ENCODE data around the gene RAB3IL1.

RAB3IL1 gene

GRCh38 chr11:61871158-61871597, 46.2 kb downstream of the RAB3IL1 start:
- FAIRE-seq (peak; percentile 72), DNase-seq (ENCODE audit: insufficient read length, low spot score) (peak; percentile 91)
- TF ChIP-seq POU2F2 (IDR thresholded peaks at IDR 0.05; ENCODE audit: low read depth, low read length) (no peak), POLR2A (IDR thresholded peaks at IDR 0.05; ENCODE audit: low read depth, low read length) (no peak), TAF1 (IDR thresholded peaks at IDR 0.05; ENCODE audit: low read depth, low read length) (no peak), POLR2AphosphoS5 (IDR thresholded peaks at IDR 0.05; ENCODE audit: low read depth, low read length) (no peak), PAX5 (IDR thresholded peaks at IDR 0.05; ENCODE audit: insufficient read depth, low read length, severe bottlenecking) (no peak), SPI1 (IDR thresholded peaks at IDR 0.05; ENCODE audit: low read depth, low read length) (no peak)

DNA sequence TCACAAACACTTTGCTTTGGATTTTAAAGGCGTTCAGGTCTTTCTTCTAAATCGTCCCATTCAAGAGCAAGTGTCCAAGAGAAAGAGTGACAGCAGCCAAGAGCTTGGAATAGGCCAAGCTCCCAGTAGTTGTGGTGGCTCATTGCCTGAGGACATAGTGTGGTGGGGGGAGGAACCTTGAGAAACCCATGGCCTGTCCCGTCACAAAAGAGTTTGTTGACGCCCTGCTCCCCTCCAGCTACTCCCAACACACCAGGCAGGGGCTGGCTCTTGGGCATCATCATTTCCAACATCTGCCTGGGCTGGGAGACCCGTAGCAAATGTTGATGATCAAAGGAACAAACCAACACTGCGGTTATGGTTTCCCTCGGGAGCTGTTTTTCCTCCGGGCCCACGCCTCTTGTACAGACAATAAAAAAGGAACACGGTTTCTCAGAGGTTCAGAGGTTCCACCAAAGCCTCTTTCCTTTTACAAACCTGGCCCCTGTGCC, 46.8 kb downstream of the RAB3IL1 start:
- no peak for DNase-seq (ENCODE audit: insufficient read length, low spot score)
- TF ChIP-seq TAF1 (IDR thresholded peaks at IDR 0.05; ENCODE audit: low read depth, low read length) (no peak), PAX5 (IDR thresholded peaks at IDR 0.05; ENCODE audit: insufficient read depth, low read length, severe bottlenecking) (no peak), POLR2A (IDR thresholded peaks at IDR 0.05; ENCODE audit: low read depth, low read length) (no peak), POLR2AphosphoS5 (IDR thresholded peaks at IDR 0.05; ENCODE audit: low read depth, low read length) (no peak), POU2F2 (IDR thresholded peaks at IDR 0.05; ENCODE audit: low read depth, low read length) (no peak), SPI1 (IDR thresholded peaks at IDR 0.05; ENCODE audit: low read depth, low read length) (no peak)
- FAIRE-seq = no peak

- no peak for FAIRE-seq
- TF ChIP-seq PAX5 (IDR thresholded peaks at IDR 0.05; ENCODE audit: insufficient read depth, low read length, severe bottlenecking) (no peak), POLR2AphosphoS5 (IDR thresholded peaks at IDR 0.05; ENCODE audit: low read depth, low read length) (no peak), TAF1 (IDR thresholded peaks at IDR 0.05; ENCODE audit: low read depth, low read length) (no peak), POU2F2 (IDR thresholded peaks at IDR 0.05; ENCODE audit: low read depth, low read length) (no peak), POLR2A (IDR thresholded peaks at IDR 0.05; ENCODE audit: low read depth, low read length) (no peak), SPI1 (IDR thresholded peaks at IDR 0.05; ENCODE audit: low read depth, low read length) (no peak)
- DNase-seq (ENCODE audit: insufficient read length, low spot score) = no peak
Observed at GRCh38 chr11:61869708-61870451, 47.5 kb downstream of the RAB3IL1 start.

DNA sequence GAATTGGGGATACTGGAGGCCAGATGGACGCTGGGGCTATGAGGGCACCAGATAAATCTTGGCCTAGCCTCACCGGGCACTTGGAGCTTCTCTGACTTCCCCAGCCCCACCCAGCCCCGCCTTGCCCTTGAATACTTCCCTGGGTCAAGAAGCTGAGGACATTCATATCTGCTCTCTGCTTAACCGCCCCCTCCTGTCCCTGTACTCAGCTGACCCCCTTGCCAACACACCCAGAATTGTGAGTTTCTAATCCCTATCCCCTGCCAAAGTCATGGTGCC, 48.0 kb downstream of the RAB3IL1 start:
- DNase-seq (ENCODE audit: insufficient read length, low spot score) = no peak
- FAIRE-seq = no peak
- TF ChIP-seq POLR2A (IDR thresholded peaks at IDR 0.05; ENCODE audit: low read depth, low read length) (no peak), POU2F2 (IDR thresholded peaks at IDR 0.05; ENCODE audit: low read depth, low read length) (no peak), SPI1 (IDR thresholded peaks at IDR 0.05; ENCODE audit: low read depth, low read length) (no peak), PAX5 (IDR thresholded peaks at IDR 0.05; ENCODE audit: insufficient read depth, low read length, severe bottlenecking) (no peak), TAF1 (IDR thresholded peaks at IDR 0.05; ENCODE audit: low read depth, low read length) (no peak), POLR2AphosphoS5 (IDR thresholded peaks at IDR 0.05; ENCODE audit: low read depth, low read length) (no peak)

GRCh38 chr11:61868571-61869428, 48.6 kb downstream of the RAB3IL1 start:
- TF ChIP-seq TAF1 (IDR thresholded peaks at IDR 0.05; ENCODE audit: low read depth, low read length) = no peak
- no peak for TF ChIP-seq POLR2AphosphoS5 (IDR thresholded peaks at IDR 0.05; ENCODE audit: low read depth, low read length)
- no peak for TF ChIP-seq POU2F2 (IDR thresholded peaks at IDR 0.05; ENCODE audit: low read depth, low read length)
- TF ChIP-seq POLR2A (IDR thresholded peaks at IDR 0.05; ENCODE audit: low read depth, low read length) = no peak
- no peak for TF ChIP-seq SPI1 (IDR thresholded peaks at IDR 0.05; ENCODE audit: low read depth, low read length)
- no peak for TF ChIP-seq PAX5 (IDR thresholded peaks at IDR 0.05; ENCODE audit: insufficient read depth, low read length, severe bottlenecking)
- FAIRE-seq (no peak), DNase-seq (ENCODE audit: insufficient read length, low spot score) (no peak)

DNA sequence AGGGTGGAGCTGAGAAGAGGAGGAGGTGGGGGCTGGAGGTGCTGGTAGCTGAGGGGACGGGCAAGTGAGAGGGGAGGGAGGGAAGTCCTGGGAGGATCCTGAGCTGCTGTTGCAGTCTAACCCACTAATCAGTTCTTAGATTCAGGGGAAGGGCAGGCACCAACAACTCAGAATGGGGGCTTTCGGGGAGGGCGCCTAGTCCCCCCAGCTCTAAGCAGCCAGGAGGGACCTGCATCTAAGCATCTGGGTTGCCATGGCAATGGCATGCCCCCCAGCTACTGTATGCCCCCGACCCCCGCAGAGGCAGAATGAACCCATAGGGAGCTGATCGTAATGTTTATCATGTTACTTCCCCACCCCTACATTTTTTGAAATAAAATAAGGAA, 50.4 kb downstream of the RAB3IL1 start:
- TF ChIP-seq POU2F2 (IDR thresholded peaks at IDR 0.05; ENCODE audit: low read depth, low read length) (no peak), POLR2AphosphoS5 (IDR thresholded peaks at IDR 0.05; ENCODE audit: low read depth, low read length) (no peak), TAF1 (IDR thresholded peaks at IDR 0.05; ENCODE audit: low read depth, low read length) (no peak), POLR2A (IDR thresholded peaks at IDR 0.05; ENCODE audit: low read depth, low read length) (no peak), SPI1 (IDR thresholded peaks at IDR 0.05; ENCODE audit: low read depth, low read length) (no peak), PAX5 (IDR thresholded peaks at IDR 0.05; ENCODE audit: insufficient read depth, low read length, severe bottlenecking) (no peak)
- no peak for FAIRE-seq
- no peak for DNase-seq (ENCODE audit: insufficient read length, low spot score)

GRCh38 chr11:61866231-61866957, 51.0 kb downstream of the RAB3IL1 start:
- TF ChIP-seq TAF1 (IDR thresholded peaks at IDR 0.05; ENCODE audit: low read depth, low read length) (no peak), POLR2A (IDR thresholded peaks at IDR 0.05; ENCODE audit: low read depth, low read length) (no peak), POLR2AphosphoS5 (IDR thresholded peaks at IDR 0.05; ENCODE audit: low read depth, low read length) (no peak), PAX5 (IDR thresholded peaks at IDR 0.05; ENCODE audit: insufficient read depth, low read length, severe bottlenecking) (no peak), SPI1 (IDR thresholded peaks at IDR 0.05; ENCODE audit: low read depth, low read length) (no peak), POU2F2 (IDR thresholded peaks at IDR 0.05; ENCODE audit: low read depth, low read length) (no peak)
- no peak for DNase-seq (ENCODE audit: insufficient read length, low spot score)
- no peak for FAIRE-seq

GRCh38 chr11:61864814-61865775, 52.3 kb downstream of the RAB3IL1 start:
- DNase-seq (ENCODE audit: insufficient read length, low spot score) (no peak), FAIRE-seq (no peak)
- TF ChIP-seq POU2F2 (IDR thresholded peaks at IDR 0.05; ENCODE audit: low read depth, low read length) (no peak), PAX5 (IDR thresholded peaks at IDR 0.05; ENCODE audit: insufficient read depth, low read length, severe bottlenecking) (no peak), TAF1 (IDR thresholded peaks at IDR 0.05; ENCODE audit: low read depth, low read length) (no peak), SPI1 (IDR thresholded peaks at IDR 0.05; ENCODE audit: low read depth, low read length) (no peak), POLR2AphosphoS5 (IDR thresholded peaks at IDR 0.05; ENCODE audit: low read depth, low read length) (no peak), POLR2A (IDR thresholded peaks at IDR 0.05; ENCODE audit: low read depth, low read length) (no peak)

Measured in GM12891 (cell line).